ENCODE results near the gene LSM14A.

The LSM14A gene

DNA sequence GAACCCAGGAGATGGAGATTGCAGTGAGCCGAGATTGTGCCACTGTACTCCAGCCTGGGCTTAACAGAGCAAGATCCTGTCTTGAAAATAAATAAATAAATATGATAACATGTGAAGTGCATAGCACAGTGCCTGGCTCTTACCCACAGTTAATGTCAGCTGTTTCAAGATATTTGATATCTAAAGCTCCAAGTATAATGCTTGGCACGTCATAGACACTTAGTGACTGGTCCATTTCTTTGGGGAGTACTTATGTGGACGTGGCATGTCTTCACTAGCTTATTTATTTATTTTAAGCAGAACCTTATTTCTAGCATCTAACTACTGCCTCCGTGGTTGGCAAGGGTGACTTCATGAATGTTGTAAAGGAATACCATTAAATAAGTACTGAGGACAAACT lies 100.8 kb downstream of the LSM14A start:
- DNase-seq (ENCODE audit: low read depth) = no peak
- H3K4me3 ChIP-seq (ENCODE audit: low read length) = no peak overlapping the region
- TF ChIP-seq, protein P1, sequence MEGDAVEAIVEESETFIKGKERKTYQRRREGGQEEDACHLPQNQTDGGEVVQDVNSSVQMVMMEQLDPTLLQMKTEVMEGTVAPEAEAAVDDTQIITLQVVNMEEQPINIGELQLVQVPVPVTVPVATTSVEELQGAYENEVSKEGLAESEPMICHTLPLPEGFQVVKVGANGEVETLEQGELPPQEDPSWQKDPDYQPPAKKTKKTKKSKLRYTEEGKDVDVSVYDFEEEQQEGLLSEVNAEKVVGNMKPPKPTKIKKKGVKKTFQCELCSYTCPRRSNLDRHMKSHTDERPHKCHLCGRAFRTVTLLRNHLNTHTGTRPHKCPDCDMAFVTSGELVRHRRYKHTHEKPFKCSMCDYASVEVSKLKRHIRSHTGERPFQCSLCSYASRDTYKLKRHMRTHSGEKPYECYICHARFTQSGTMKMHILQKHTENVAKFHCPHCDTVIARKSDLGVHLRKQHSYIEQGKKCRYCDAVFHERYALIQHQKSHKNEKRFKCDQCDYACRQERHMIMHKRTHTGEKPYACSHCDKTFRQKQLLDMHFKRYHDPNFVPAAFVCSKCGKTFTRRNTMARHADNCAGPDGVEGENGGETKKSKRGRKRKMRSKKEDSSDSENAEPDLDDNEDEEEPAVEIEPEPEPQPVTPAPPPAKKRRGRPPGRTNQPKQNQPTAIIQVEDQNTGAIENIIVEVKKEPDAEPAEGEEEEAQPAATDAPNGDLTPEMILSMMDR (conservative IDR thresholded peaks at IDR 0.05; ENCODE audit: low read depth, low read length) = no peak

DNA sequence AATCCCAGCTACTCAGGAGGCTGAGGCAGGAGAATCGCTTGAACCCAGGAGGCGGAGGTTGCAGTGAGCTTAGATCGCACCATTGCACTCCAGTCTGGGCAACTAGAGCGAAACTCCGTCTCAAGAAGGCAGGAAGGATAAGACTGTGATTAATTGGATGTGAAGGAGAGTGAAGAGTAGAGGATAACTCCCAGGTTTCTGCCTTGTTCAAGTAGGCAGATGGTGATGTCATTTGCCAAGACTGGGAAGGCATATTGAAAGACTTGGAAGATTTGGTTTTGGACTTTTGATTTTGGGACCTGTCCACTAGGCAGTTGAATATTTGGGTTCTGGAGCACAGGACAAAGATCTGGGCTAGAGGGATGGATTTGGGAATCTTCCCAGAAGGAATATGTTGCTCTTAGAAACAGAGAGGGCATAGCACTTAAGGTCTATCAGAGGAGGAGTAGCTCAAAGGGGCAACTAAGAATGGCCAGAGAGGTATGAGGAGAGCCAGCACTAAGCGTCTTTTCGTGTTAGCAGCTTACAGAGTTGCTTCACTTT lies 102.1 kb downstream of the LSM14A start:
- TF ChIP-seq, protein P1 (conservative IDR thresholded peaks at IDR 0.05; ENCODE audit: low read depth, low read length) = no peak
- DNase-seq (ENCODE audit: low read depth) = no peak
- H3K4me3 ChIP-seq (ENCODE audit: low read length) = no peak overlapping the region

DNA sequence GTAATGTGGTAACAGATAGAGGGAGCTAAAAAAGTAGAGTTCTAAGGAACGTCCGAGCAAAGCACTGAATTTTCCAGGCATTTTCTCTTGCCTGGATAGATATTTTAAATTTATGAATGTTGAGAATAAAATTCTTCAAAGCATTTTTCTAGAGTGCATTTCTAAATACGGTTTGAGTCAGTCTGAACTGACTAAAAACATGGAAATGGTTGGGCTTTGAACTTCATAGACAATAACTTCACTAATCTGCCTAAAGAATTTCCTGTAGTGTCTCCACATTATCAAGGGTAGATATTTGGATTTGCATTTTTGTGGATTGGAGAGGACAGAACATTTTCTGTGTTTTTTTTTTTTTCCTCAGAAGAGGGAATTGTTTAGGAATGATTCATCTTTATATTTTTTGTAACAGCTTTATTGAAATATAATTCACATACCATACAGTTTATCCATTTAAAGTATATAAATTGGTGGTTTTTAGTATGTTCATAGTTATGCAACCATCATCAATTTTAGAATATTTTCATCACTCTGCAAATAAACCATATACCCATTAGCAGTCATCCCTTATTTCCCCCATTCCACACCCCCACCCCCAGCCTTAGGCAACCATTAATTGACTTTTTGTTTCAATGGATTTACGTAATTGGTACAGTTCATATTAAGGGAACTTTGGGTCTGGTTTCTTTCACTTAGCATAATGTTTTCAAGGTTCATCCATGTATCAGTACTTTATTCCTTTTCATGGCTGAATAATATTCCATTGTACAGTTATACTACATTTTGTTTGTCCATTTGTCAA lies 102.7 kb downstream of the LSM14A start:
- TF ChIP-seq, protein P1 (conservative IDR thresholded peaks at IDR 0.05; ENCODE audit: low read depth, low read length) = peak; percentile 16
- peak; percentile 68 for DNase-seq (ENCODE audit: low read depth)
- H3K4me3 ChIP-seq (ENCODE audit: low read length) = no peak overlapping the region

DNA sequence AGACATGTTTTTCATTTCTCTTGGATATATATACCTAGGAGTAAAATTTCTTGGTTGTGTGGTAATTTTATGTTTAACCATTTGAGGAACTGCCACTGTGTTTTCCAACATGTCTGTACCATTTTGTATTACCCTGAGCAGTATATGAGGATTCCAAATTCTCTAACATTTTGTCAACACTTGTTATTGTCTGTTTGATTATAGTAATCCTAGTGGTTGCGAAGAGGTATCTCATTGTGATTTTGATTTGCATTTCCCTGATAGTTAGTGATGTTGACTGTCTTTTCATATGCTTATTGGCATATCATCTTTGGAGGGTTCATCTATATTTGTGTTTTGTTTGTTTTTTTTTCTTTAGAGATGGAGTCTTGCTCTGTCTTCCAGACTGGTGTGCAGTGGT lies 103.4 kb downstream of the LSM14A start:
- H3K4me3 ChIP-seq (ENCODE audit: low read length) = no peak overlapping the region
- no peak for DNase-seq (ENCODE audit: low read depth)
- TF ChIP-seq, protein P1 (conservative IDR thresholded peaks at IDR 0.05; ENCODE audit: low read depth, low read length) = no peak

DNA sequence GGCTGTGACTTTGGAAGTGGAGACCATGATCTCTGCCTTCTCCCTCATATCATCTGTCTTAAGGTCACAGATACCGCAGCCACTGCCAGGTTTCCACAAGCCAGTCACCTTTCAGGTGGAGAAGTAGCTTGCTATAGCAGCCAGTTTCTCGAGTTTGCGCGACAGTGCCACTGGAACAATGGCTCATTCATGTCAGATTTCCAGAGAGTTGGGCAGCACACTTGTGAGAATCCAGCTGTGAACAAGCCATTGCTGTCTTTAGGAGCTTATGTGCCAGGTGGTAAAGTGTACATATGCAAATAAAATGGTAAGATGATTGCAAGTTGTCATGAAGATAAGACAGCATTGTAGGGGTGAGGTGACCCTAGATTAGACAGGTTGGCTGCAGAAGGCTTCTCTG lies 104.3 kb downstream of the LSM14A start:
- H3K4me3 ChIP-seq (ENCODE audit: low read length) = no peak overlapping the region
- TF ChIP-seq, protein P1 (conservative IDR thresholded peaks at IDR 0.05; ENCODE audit: low read depth, low read length) = no peak
- DNase-seq (ENCODE audit: low read depth) = no peak

DNA sequence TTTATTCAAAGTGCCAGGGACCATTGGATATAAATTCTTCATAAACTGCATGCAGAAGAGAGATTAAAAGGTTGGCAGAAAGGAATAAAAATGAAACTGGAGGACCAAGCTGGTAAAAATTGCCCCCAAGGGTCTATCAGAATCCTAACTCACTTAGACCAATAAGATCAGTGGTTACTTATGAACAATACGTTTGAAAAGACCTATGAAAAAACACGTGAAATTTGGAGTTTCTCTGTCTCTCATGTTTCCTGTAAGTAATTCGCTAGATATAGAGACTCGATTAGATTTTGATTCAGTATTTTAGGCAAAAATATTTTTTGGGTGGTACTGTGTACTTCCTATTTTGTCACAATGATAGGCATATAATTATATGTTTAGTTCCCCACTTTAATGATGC lies 104.9 kb downstream of the LSM14A start:
- no peak for DNase-seq (ENCODE audit: low read depth)
- H3K4me3 ChIP-seq (ENCODE audit: low read length) = no peak overlapping the region
- TF ChIP-seq, protein P1 (conservative IDR thresholded peaks at IDR 0.05; ENCODE audit: low read depth, low read length) = no peak

DNA sequence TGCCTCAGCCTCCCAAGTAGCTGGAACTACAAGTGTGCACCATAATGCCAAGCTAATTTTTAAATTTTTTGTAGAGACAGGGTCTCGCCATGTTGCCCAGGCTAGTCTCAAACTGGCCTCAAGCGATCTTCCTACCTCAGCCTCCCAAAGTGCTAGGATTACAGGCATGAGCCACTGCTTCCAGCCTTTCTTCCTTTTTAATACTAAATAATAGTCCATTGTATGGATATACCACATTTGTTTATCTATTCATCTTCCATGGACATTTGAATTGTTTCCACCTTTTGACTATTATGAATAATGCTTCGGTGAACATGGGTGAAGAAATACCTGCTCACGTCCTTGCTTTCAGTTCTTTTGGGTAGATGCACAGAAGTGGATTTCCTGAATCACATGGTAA lies 106.5 kb downstream of the LSM14A start:
- H3K4me3 ChIP-seq (ENCODE audit: low read length) = no peak overlapping the region
- DNase-seq (ENCODE audit: low read depth) = no peak
- TF ChIP-seq, protein P1 (conservative IDR thresholded peaks at IDR 0.05; ENCODE audit: low read depth, low read length) = no peak
